HG02571 (cell line): ENCODE measurements around the gene ZNF493.

ENCODE experiments used
- ATAC-seq: cut with Tn5 transposase; IDR thresholded peaks from one replicate; pipeline ENCODE4 v1.9.1; 2021; ENCODE audit warnings: mild to moderate bottlenecking, moderate library complexity; ENCODE audit not compliant: unreplicated experiment

Gene ZNF493

DNA sequence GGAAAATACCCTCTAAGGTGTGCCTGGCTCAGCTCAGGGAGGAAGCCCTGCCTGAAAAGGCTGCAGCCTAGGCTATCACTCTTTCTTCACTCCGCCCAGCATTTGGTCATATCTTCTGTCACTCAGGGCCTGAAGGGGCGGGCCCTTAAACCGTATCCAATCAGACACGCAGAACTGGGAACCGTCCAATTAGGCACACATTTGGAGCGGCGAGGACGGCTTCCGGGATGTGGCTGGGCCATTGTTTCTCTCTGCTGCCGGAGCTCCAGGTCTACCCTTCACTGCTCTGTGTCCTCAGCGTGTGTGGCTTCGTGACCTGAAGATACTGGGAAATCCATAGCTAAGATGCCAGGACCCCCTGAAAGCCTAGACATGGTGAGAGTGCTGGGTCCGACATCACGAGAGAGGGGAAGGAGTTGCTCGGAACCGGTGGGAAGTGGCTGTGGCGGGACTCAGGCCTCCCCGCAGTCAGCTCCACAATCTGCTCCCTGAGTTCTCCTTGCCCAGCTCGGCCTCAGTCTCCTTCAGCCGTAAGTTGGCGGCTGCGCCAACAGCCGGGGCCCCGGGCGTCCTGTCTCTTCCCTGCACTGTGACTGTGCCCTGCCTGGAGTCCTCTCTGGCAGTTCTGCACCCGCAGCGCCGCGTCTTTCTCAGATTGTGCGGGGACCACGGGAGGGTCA is at the start of gene ZNF493:
Gene ZNF493 (plus strand): TSS at position 241 of the 680 bp plus-strand sequence. CDS start 105 bp downstream, at position 346.
- peak; percentile 100 for ATAC-seq

DNA sequence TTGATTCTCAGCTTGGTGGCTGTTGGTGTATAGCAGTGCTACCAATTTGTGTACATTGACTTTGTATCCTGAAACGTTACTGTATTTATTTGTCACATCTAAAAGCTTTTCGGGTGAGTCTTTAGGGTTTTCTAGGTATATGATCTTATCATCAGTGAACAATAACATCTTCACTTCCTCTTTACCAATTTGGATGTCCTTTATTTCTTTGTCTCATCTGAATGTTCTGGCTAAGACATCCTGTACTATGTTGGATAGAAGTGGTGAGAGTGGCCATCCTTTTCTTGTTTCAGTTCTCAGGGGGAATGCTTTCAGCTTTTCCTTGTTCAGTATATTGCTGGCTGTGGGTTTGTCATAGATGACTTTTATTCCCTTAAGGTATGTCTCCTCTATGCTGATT is 44.1 kb upstream of the ZNF493 start:
- ATAC-seq: no peak

DNA sequence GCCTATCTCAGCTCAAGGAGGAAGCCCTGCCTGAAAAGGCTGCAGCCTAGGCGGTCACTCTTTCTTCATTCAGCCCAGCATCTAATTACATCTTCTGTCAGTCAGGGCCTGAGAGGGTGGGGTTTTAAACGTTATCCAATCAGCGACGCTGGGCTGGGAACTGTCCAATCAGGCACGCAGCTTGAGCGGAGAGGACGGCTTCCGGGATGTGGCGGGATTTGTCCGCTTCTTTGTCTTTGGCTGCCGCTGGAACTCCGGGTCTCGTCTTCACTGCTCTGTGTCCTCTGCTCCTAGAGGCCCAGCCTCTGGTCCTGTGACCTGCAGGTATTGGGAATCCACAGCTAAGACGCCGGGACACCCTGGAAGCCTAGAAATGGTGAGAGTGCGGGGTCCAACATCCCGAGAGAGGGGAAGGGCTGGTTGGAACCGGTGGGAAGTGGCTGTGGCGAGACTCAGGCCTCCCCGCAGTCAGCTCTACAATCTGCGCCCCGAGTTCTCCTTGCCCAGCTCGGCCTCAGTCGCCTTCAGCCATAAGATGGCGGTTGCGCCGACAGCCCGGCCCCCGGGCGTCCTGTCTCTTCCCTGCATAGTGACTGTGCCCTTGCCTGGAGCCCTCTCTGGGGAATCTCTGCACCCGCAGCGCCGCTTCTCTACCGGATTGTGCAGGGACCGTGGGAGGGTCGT is 38.0 kb upstream of the ZNF493 start, which contains the start of gene ZNF738:
Gene ZNF738 (plus strand): TSS at position 233 of the 684 bp plus-strand sequence. CDS start 141 bp downstream, at position 374.
- ATAC-seq: peak; percentile 98

DNA sequence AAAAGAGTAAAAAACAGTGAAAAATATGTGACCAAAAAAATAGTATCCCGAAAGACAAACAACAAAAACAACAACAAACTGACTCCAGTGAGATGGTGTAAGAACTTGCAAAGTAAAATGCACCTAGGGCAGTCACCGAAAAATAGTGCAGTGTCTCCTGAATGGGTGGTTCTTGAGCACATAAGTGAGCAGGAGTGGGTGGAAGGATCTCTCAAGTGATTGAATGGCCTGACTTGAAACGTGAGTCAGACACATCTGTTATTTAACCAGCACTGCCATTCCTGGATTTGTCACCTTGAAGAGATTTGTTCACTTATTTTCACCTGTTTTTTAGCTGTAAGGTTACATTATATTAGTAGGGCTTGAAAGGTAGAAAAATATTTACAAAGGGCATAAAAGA is 34.6 kb upstream of the ZNF493 start:
- no peak for ATAC-seq

DNA sequence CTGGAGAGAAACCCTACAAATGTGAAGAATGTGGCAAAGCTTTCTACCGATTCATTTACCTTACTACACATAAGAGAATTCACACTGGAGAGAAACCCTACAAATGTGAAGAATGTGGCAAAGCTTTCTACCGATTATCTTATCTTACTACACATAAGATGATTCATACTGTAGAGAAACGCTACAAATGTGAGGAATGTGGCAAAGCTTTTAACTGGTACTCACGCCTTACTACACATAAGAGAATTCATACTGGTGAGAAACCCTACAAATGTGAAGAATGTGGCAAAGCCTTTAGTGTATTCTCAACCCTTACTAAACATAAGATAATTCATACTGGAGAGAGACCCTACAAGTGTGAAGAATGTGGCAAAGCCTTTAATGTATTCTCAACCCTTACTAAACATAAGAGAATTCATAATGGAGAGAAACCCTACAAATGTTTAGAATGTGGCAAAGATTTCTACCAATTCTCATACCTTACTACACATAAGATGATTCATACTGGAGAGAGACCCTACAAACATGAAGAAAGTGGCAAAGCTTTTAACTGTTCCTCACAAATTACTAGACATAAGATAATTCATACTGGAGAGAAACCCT is 12.9 kb upstream of the ZNF493 start:
- no peak for ATAC-seq

DNA sequence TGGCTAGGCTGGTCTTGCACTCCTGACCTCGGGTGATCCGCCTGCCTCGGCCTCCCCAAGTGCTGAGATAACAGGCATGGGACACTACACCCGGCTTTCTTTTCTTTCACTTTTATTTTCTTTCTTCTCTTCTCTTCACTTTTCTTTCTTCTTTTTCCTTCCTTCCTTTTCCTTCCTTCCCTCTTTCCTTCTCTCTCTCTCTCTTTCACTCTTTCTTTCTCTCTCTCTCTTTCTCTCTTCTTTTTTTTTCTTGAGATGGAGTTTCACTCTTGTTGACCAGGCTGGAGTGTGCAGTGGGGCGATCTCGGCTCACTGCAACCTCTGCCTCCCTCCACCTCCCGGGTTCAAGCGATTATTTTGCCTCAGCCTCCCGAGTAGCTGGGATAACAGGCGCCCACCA is 812 bp upstream of the ZNF493 start:
- ATAC-seq: no peak

DNA sequence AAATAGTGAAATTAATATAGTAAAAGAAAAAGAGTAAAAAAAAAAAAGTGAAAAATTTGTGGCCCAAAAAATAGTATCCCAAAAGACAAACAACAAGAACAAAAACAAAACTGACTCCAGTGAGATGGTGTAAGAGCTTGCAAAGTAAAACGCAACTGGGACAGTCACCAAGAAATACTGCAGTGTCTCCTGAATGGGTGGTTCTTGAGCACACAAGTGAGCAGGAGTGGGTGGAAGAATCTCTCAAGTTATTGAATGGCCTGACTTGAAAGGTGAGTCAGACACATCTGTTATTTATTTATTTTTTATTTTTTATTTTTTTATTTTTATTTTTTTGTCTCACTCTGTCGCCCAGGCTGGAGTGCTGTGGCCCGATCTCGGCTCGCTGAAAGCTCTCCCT is 1.9 kb downstream of the ZNF493 start:
- ATAC-seq: no peak

DNA sequence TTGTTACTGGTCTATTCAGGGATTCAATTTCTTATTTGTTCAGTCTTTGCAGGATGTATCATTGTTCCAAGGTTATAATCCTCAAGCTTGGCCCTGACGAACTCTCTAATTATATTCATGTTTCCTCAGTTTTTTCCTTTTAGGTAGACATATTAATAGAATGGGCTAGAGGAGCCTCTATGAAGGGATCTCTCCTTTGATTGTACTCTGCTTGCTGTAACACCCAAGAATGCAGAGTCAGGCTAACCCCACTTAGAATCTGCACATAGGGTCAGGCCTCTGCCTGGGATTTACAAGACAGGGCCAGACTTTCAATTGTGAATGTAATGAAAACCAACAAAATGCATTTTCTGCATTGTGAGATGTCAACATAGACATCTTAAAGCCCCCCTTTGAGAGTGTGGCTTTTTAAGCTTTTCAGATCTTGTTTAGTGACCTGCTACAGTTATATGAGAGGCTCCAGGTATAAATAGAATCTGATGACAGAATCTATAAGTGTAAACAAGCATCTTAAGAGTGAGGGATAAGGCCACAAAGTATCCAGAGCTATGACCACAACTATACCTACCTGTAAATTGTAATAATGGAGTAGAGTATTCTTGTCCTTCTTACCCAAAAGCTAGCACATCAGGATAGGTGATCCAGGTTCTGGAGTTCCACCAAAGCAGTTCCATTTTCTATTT is 5.5 kb downstream of the ZNF493 start:
- no peak for ATAC-seq

DNA sequence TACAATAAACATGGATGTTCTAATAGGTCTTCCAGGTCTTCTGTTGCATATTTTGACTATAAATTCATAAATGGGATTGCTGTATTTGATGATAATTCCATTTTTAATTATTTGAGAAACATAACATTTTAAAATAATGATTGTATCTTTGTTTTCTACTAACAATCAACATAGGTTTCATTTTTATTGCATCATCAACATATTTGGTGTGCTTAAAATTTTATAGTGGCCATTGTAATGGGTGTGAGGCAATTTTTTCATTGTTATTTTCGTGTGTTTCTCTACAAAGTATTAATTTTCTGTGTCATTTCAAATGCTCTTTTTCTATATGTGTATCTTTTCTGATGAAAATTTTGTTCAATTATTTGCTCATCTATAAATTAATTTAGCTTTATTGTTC is 13.2 kb downstream of the ZNF493 start:
- ATAC-seq: no peak

DNA sequence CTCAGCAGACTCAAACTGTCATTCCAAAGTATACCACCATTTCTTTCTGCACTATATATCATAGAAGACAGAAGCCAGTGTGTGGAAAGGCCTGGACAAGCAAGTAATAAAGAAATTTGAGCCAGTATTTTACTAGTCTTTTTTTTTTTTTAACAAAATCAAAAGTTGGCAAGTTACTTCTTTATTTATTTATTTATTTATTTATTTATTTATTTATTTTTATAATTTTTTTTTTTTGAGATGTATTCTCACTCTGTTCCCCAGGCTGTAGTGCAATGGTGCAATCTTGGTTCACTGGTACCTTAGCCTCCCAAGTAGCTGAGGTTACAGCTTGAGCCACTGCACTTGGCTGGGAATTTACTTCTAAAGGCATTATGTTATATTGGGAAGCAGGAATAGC is 25.3 kb downstream of the ZNF493 start:
- ATAC-seq: no peak

DNA sequence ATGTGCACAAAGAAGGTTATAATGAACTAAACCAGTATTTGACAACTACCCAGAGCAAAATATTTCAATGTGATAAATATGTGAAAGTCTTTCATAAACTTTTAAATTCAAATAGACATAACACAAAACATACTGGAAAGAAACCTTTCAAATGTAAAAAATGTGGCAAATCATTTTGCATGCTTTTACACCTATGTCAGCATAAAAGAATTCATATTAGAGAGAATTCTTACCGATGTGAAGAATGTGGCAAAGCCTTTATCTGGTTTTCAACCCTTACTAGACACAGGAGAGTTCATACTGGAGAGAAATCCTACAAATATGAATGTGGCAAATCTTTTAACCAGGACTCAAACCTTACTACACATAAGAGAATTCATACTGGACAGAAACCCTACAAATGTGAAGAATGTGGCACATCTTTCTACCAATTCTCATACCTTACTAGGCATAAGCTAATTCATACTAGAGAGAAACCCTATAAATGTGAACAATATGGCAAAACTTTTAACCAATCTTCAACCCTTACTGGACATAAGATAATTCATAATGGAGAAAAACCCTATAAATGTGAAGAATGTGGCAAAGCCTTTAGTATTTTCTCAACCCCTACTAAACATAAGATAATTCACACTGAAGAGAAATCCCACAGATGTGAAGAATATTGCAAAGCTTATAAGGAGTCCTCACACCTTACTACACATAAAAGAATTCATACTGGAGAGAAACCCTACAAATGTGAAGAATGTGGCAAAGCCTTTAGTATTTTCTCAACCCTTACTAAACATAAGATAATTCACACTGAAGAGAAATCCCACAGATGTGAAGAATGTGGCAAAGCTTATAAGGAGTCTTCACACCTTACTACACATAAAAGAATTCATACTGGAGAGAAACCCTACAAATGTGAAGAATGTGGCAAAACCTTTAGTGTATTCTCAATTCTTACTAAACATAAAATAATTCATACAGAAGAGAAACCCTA is 26.4 kb downstream of the ZNF493 start:
- ATAC-seq: no peak

DNA sequence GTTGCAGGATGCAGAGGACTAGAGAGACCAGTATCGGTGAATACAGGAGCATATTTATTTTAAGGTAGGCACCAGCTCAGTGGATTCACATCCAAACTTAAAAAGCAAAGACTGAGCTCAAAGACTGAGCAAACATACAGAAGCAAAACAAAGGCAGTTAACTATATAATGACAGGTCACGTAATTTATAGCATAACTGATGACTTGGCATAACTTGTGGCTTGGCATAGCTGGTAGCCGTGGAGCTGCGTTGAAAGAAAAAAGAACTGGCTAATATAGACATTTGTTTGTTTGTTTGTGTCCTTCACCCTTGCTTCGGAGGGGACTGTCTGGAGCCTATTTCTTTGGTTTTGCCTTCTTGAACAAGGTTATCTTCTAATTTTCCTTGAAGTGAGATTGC is 33.7 kb downstream of the ZNF493 start:
- ATAC-seq: no peak

DNA sequence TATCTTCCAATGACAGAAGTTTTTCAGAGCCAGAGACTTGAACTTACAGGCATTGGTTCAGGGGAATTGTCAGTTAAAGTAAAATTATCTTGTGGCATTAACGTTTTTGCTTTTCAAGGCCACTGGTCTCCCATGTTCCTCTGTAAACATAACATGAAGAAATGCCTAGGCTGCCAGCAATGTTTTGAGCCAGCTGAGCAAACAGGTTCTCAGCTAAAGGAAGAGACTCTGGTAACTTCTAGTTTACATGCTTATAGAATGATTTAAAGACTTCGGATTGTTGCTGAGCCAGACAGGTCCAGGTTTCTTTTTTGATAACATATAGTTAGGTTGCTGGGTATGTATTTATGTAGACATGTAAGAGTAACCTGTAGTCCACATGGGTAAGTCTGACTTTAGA is 35.7 kb downstream of the ZNF493 start:
- ATAC-seq: no peak

DNA sequence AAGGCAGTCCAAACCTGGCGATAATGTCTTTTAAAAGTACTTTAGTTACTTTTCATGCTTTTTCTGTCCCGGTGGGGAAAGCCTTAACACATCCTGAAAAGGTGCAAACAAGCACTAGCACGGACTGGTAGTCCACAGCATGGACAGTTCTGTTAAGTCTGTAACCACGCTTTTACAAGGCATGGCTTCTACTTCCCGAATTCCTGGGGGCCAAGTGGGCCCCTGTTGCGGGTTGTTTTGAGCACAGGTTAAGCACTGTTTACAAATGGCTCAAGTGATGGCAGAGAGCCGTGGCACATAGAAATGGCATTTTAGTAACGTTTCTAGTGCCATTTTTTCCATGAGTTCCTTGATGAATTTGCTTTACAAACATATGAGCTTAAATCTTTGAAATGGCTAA is 37.6 kb downstream of the ZNF493 start:
- no peak for ATAC-seq

DNA sequence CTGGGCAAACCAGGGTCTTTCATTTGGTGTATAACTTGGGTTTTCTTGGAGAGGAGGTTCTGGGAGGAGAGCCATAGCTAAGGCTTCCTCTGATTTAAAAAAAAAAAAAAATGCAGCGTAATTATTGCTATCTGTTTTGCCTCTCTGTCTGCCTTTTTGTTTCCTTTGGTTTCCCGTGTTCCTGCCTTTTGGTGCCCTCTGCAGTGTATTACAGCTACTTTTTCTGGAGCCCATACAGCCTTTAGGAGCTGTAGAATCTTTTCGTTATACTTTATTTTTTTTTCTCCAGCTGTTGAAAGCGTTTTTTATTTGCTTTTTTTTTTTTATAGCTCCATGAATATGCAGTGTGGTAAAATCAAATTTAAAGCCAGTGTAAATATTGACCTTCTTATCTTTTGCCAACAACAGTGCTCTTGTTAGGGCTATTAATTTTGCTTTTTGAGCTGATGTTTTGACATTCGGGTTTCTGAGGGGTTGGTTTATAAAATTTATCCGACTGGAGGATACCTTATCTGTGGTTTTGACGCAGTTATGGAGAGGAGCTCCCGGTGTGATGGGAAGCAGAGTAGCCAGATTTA is 38.1 kb downstream of the ZNF493 start:
- no peak for ATAC-seq

DNA sequence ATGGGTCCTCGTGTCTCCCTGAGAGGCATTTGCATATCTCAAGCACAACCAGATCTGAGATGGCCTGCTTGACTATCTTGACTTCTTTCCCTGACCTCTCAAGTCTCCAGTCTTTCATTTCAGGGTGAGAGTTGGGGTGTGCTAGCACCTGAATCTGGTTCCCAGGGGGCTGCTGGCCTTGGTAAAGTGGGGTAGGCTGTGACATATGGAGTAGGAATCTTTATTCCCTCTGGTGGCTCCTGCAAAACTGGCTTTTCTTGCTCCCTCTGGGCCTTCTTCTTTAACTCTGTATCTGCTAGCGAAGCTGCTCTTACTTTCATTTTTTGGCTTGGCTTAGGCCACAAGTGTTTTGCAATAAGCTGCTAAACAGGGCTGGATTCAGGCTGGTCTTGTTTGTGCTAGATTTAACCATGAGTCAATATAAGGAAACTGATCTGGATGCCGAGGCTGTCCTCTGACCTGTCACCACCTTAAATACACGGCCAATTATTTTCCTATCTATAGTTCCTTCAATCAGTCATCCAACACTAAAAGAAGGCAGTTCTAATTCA is 42.3 kb downstream of the ZNF493 start:
- ATAC-seq: no peak

DNA sequence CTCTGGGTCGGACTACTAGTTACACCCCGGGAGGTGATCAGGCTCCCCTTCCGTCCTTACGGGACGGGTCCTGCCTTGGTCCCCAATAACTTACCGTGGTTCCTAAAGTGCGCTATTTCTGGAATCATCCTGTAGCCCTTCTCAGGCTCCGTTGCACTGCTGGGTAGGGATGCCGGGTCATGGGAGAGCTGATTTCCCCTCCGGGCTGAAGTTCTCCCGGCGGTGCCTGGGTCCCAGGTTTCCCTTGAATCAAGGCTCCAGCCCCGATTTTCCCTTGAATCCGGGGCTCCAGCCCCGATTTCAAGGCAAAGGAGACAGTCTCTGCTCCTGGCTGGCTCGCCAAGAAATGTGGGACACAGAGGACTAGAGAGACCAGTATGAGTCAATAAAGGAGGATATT is 43.4 kb downstream of the ZNF493 start:
- no peak for ATAC-seq

DNA sequence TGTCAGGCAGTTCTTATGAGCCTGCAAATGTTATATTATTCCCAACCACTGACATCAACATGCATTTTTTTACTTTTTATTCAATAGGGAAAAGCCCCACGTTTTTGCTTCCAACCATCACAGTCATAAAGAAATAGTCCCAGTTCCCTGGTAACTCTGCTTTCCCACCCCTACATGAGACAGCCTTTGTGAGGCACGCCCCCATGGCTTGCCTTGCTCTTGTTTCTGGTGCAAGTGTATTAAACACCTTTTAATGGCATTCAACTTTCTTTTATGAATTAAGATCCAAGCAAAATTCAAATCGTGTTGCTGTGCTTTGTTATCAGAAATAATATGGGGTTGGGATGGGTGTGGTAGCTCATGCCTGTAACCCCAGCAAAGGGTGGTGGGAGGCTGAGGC is 54.3 kb downstream of the ZNF493 start:
- no peak for ATAC-seq

DNA sequence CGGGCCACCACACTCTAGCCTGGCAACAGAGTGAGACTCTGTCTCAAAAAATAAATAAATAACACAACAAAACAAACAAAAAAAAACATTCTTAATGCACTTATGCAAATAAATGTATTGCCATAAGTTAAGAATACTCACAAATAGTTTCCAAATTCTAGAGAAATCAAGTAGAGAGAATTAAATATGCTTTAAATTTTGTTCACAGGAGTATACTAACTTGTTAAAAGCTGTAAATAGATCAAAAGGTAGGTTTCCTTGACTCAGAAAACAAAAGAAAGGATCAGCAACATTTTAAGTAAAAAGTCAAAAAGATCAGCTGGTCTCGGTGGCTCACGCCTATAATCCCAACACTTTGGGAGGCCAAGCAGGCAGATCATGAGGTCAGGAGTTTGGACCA is 58.0 kb downstream of the ZNF493 start:
- no peak for ATAC-seq

DNA sequence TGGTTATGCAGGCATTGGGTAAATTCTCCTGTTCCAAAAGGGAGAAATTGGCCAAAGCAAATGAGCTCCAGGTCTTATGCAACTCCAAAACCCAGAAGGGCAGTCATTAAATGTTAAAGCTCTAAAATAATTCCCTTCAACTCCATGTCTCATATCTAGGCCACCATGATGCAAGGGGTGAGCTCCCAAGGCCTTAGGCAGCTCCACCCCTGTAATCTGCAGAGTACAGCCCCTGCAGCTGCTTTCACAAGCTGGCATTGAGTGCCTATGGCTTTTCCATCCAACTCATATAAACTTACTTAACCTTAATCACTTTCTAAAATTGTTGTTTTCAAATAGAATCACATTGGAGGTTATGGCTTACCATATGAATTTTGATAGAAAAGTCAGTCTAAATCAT is 63.8 kb downstream of the ZNF493 start:
- ATAC-seq: no peak
